Activated naive CD4-positive, alpha-beta T cell treated with anti-CD3 and anti-CD28 coated beads, Interleukin-2, amount 50 U/mL, for 24 hours (primary cell): ENCODE data around the gene POR.
A peak's percentile ranks its signal among the peaks of the same experiment; 100 is the strongest.
"Not testable (repeated sequence)": the region's sequence is repeated elsewhere in the genome, so short reads cannot be mapped to it uniquely, and the experiment has no call there.

Source experiments
- H3K27ac Mint-ChIP-seq: one replicate; pipeline ENCODE4 v1.8.0; 2021; ENCODE audit warnings: mild to moderate bottlenecking, mixed read lengths
- H3K27me3 Mint-ChIP-seq: one replicate; pipeline ENCODE4 v1.8.0; 2021; ENCODE audit warnings: mixed read lengths
- H3K36me3 Mint-ChIP-seq: one replicate; pipeline ENCODE4 v1.8.0; 2021; ENCODE audit warnings: mixed read lengths
- H3K4me1 Mint-ChIP-seq: one replicate; pipeline ENCODE4 v1.8.0; 2021; ENCODE audit warnings: mixed read lengths
- H3K4me3 Mint-ChIP-seq: one replicate; pipeline ENCODE4 v1.8.0; 2021; ENCODE audit warnings: mild to moderate bottlenecking, mixed read lengths
- H3K9me3 Mint-ChIP-seq: one replicate; pipeline ENCODE4 v1.8.0; 2021; ENCODE audit warnings: mixed read lengths

Gene POR

DNA sequence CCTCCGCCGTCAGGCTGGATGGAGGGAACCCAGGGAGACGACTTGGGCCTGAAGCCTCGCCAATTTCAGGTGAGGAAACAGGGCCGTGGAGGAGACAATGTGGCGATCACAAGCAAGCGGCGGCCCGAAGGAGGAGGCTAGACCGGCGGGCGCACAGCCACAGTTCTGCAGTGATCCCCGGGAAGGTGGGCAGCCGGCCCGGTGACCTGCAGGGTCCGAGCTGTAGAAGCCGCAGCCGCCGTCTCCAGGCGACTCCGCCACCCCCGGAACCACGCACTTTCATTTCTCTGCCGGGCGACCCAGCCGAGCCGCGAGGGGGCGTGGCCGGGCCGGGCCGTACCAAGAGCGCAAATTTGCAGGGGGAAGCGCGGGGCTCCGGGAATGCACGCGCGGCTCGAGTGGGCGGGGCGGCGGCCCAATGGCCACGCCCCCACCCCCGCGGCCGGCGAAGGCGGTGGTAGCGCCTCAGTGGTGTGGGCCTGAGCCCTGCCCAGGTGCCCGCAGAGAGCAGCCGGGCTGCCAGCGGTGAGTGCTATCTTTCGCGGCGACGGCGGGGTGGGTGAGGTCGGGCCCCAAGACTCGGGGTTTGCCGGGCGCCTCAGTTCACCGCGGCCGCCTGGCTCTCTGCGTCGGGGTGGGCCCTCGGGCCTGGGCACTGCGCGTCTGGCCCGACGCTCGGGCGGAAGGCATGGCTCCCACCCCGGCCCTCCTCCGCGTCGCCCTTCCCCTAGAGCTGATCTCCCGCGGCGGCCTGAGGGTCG, at the start of gene POR:
POR (plus strand) TSS at position 501 of the 761 bp plus-strand sequence. CDS start 38,847 bp downstream, outside the sequence.
- H3K4me1 Mint-ChIP-seq = peaks cover 39% of the 10 kb centered on the region
- H3K4me3 Mint-ChIP-seq = peak within 1 kb of the TSS; percentile 94
- peaks cover 2% of the 10 kb centered on the region for H3K36me3 Mint-ChIP-seq
- no peaks in the 10 kb centered on the region for H3K9me3 Mint-ChIP-seq
- H3K27ac Mint-ChIP-seq = peak within 1 kb of the TSS; percentile 81
- no peaks in the 10 kb centered on the region for H3K27me3 Mint-ChIP-seq

DNA sequence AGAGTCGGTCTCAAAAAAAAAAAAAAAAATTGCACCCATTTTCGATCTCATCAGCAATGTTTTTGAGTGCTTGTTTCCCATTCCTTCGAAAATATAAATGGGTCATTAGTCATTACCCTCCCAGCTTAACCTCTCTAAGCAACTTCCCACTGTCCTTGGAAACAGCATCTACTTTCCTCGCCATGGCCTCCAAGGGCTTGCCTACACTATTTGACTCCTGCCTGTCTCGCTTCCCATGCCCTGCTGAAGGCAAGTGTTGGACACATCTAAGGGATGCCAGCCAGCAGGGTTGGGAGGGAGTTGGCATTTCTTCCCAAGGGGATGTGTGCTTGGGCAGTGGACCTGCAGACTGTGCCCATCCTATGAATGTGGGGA, 48.9 kb upstream of the POR start:
- Mint-ChIP-seq H3K4me1 (peaks cover 16% of the 10 kb centered on the region), H3K9me3 (no peaks in the 10 kb centered on the region), H3K36me3 (no peaks in the 10 kb centered on the region), H3K4me3 (no peak overlapping the region), H3K27ac (peak overlapping the region; percentile 14), H3K27me3 (peaks cover 3% of the 10 kb centered on the region)

DNA sequence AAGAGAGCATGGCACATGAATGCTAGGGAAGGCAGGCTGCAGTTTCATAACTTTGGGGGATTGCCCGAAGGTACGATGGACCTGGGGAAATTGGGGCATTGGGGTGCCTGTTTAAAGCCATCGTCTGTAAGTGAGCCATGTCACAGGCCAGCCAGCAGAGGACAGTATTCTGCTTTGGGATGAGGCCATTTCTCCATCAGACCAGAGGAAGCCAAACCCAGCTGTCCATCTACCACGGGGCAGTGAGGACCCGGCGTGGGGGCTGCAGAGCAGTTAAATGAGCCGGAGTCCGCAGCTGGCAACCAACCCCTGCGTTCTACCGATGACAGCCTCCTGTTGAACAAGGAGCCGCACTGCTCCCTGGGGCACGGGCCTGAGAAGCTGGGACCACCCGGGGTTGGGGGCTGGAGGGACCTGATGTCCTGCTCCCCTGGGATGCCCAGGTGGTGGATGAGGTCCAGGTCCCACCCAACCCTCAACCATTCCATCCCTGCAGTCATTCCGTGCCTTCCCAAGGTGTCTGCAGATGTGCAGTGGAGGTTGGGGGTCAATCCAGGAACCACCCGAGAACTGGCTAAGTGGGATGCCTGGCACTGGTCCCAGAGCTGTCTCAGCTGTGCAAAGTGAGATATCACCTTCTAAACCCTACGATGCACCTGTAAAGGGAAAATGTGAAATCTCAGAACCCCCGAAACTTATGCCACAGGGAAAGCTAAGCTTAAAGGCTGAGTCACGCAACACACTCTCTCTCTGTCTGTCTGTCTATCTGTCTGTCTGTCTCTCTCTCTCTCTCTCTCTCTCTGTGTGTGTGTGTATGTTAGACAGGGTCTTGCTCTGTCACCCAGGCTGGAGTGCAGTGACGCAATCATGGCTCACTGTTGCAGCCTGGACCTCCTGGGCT, 48.2 kb upstream of the POR start:
- H3K4me3 Mint-ChIP-seq = no peak overlapping the region
- H3K27ac Mint-ChIP-seq = peak overlapping the region; percentile 14
- peaks cover 3% of the 10 kb centered on the region for H3K27me3 Mint-ChIP-seq
- no peaks in the 10 kb centered on the region for H3K36me3 Mint-ChIP-seq
- H3K9me3 Mint-ChIP-seq = no peaks in the 10 kb centered on the region
- peaks cover 16% of the 10 kb centered on the region for H3K4me1 Mint-ChIP-seq

DNA sequence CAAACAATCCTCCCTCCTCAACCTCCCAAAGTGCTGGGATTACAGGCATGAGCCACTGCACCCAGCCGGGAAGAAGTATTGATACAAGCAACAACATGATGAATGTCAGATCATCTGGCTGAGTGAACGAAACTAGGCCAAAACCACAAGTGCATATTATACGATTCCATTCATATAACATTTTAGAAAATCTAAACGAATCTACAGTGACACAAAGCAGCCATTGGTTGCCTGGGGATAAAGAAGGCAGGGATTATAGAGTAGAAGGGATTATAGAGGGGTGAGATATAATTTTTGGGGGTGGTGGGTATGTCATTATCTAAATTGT, 47.6 kb upstream of the POR start:
- H3K36me3 Mint-ChIP-seq = no peaks in the 10 kb centered on the region
- peaks cover 16% of the 10 kb centered on the region for H3K4me1 Mint-ChIP-seq
- H3K9me3 Mint-ChIP-seq = no peaks in the 10 kb centered on the region
- no peak overlapping the region for H3K4me3 Mint-ChIP-seq
- no peak overlapping the region for H3K27ac Mint-ChIP-seq
- peaks cover 3% of the 10 kb centered on the region for H3K27me3 Mint-ChIP-seq

DNA sequence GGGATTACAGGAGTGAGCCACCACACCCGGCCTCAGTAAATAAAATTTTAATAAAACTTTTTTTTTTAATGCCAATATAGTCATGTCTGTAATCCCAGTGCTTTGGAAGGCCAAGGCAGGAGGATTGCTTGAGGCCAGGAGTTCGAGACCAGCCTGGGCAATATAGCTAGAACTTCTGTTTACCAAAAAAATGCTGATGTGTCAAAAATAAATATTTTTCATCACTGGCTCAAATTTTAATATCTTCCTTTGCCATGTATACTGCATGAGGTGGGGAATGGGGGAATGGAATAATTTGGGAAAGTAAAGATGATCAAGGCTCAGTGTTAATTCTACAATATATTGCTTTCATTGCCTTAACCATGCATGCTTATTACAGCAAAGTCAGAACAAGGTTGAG, 46.8 kb upstream of the POR start:
- peaks cover 3% of the 10 kb centered on the region for H3K27me3 Mint-ChIP-seq
- H3K36me3 Mint-ChIP-seq = no peaks in the 10 kb centered on the region
- H3K4me1 Mint-ChIP-seq = peaks cover 16% of the 10 kb centered on the region

DNA sequence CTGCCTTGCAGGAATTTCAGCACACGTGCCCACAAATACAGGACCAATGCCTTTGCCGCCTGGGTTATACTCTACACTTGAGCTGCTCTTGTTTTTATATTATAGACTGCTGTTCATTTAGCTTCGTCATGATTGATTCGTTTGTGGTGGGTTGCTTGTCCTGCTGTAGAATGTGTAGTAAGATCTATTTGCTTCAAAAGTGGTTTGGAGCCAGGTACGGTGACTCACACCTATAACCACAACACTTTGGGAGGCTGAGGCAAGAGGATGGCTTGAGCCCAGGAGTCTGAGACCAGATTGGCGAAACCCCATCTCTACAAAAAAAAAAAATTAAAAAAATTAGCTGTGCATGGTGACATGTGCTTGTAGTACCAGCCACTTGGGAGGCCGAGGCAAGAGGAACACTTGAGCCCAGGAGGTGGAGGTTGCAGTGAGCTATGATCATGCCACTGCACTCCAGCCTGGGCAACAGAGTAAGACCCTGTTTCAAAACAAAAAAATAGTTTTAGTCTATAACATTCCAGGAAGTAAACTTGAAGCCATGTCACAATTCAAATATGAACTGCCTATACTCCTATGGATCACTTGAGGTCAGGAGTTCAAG, 45.1 kb upstream of the POR start:
- Mint-ChIP-seq H3K27ac (no peak overlapping the region), H3K4me3 (no peak overlapping the region)

More for the DNA sequence above, 46.8 kb upstream of the POR start:
- Mint-ChIP-seq H3K9me3 (no peaks in the 10 kb centered on the region), H3K27ac (no peak overlapping the region), H3K4me3 (no peak overlapping the region)

DNA sequence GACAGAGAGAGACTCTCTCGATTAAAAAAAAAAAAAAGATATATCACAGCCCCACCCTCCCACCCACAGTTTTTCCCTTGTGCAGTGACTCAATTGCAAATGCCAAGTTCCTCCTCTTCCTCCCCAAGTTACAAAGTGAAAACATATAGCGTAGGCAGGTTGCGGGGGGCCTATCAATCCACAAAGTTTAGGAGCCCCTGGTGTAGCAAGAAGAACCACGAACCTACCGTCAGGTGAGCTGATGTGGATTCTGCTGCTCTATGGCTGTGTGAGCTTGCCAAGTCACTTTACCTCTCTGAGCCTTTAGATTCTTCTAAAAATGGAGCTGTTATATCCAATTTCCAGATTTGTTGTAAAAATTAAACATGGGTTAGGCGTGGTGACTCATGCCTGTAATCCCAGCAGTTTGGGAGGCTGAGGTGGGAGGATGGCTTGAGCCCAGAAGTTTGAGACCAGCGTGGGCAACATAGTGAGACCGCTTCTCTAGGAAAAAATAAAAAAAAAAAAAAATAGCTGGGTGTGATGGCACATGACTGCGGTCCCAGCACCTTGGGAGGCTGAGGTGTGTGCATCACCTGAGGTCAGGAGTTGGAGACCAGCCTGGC, 44.3 kb upstream of the POR start:
- Mint-ChIP-seq H3K36me3 (no peaks in the 10 kb centered on the region), H3K27me3 (peaks cover 1% of the 10 kb centered on the region), H3K27ac (peak overlapping the region; percentile 46), H3K9me3 (no peaks in the 10 kb centered on the region), H3K4me1 (peaks cover 16% of the 10 kb centered on the region), H3K4me3 (peak overlapping the region; percentile 33)

More for the DNA sequence above, 45.1 kb upstream of the POR start:
- Mint-ChIP-seq H3K27me3 (peaks cover 2% of the 10 kb centered on the region), H3K4me1 (peaks cover 16% of the 10 kb centered on the region), H3K9me3 (no peaks in the 10 kb centered on the region), H3K36me3 (no peaks in the 10 kb centered on the region)

DNA sequence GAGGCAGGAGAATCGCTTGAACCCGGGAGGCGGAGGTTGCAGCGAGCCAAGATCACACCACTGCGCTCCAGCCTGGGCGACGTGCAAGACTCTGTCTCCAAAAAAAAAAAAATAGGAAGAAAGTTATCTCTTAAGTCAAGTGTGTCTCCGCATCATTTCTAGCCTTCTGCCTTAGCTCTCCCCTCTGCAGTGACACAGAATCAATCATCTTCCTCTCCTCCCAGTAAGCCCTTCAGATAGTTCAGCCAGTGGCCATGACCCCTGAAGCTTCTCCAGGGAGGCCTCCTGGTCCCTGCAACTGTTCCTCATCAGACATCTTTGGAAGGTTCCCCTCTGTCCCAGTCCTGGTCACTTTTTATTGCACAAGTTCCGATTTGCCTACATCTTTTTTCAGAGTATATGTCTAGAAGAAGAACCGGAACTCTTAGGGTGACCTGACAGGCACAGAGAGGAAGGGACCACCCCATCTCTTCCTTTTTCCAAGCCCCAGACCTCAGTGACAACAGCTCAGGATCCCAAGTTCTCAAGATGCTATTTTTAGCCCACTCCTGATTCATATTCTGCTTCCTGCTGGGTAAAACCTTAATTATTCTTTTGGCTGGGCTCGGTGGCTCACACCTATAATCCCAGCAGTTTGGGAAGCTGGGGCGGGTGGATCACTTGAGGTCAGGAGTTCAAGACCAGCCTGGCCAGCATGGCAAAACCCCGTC, 42.7 kb upstream of the POR start:
- H3K9me3 Mint-ChIP-seq = no peaks in the 10 kb centered on the region
- H3K36me3 Mint-ChIP-seq = no peaks in the 10 kb centered on the region
- peak overlapping the region; percentile 31 for H3K4me3 Mint-ChIP-seq
- H3K27me3 Mint-ChIP-seq = no peaks in the 10 kb centered on the region
- peaks cover 11% of the 10 kb centered on the region for H3K4me1 Mint-ChIP-seq
- H3K27ac Mint-ChIP-seq = peak overlapping the region; percentile 56

DNA sequence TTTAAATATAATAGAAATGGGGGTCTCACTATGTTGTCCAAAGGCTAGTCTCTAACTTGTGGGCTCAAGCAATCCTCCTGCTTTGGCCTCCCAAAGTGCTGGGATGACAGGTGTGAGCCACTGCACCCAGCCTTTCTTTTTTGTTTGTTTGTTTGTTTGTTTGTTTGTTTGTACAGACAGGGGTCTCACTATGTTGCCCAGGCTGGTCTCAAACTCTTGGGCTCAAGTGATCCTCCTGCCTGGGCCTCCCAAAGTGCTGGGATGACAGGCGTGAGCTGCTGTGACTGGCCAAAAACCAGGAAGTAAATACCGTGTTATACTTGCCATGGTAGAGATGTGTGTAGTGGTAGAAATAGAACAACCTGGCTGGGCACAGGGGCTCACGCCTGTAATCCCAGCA, 40.8 kb upstream of the POR start:
- peaks cover 19% of the 10 kb centered on the region for H3K4me1 Mint-ChIP-seq
- not testable (repeated sequence) for H3K4me3 Mint-ChIP-seq, H3K36me3 Mint-ChIP-seq, H3K27ac Mint-ChIP-seq, H3K9me3 Mint-ChIP-seq, H3K27me3 Mint-ChIP-seq

DNA sequence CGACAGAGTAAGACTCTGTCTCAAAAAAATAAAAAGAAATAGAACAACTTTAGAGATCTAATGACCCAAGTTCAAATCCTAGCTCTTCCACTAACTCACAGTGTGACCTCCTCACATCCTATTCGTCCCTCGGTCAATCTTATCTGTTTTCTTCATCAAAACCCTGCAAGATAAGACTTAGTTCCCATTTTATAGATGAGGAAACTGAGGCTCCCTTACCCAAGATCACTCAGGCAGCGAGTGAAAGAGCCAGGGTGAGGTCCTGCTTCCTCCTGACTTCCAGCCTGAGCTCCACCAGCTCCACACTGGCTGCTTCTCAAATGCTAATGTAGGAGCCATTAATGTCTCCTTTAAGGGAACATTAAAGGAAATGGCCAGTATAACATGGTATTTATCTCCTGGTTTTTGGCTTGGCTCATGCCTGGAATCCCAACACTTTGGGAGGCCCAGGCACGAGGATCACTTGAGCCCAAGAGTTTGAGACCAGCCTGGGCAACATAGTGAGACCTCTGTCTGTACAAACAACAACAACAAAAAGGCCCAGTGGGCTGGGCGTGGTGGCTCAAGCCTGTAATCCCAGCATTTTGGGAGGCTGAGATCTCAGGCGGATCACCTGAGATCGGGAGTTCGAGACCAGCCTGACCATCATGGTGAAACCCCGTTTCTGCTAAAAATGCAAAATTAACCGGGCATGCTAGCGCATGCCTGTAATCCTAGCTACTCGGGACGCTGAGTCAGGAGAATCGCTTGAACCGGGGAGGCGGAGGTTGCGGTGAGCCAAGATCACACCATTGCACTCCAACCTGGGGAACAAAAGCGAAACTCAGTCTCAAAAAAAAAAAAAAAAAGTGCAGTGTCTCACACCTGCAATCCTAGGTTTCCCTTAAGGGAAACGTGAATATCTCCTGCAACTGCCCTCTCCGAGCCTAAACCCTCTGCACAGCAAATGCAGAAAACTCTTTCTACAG, 39.6 kb upstream of the POR start:
- H3K9me3 Mint-ChIP-seq = no peaks in the 10 kb centered on the region
- no peaks in the 10 kb centered on the region for H3K27me3 Mint-ChIP-seq
- peaks cover 23% of the 10 kb centered on the region for H3K4me1 Mint-ChIP-seq
- no peak overlapping the region for H3K27ac Mint-ChIP-seq
- H3K36me3 Mint-ChIP-seq = no peaks in the 10 kb centered on the region
- no peak overlapping the region for H3K4me3 Mint-ChIP-seq

DNA sequence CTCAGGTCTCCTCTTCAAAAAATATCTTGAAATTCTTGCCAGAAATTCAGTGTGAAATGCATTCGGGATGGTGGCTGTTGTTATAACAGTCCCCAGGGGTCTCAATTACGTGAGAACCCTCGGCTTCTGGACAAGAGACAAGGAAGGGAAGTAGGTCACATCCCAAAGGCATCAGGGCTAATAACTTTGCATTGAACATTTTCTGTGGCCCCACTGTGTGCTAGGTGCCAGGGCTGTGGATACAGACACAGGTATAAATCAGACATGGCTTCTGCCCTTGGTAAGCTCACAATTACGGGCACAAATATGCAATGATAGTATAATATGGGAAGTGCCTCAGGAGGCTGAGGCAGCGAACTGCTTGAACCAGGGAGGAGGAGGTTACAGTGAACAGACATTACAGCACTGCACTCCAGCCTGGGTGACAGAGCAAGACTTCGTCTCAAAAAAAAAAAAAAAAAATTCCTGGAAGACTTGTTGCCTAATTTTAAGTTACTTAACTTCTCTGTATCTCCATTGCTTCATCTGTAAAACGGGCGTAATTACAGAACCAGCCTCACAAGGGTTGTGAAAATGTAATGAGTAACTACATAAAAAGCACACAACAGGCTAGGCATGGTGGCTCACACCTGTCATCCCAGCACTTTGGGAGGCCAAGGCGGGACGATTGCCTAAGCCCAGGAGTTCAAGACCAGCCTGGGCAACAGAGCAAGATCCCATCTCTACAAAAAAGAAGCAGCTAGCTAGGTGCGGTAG, 38.7 kb upstream of the POR start:
- no peak overlapping the region for H3K27ac Mint-ChIP-seq
- no peaks in the 10 kb centered on the region for H3K36me3 Mint-ChIP-seq
- H3K4me3 Mint-ChIP-seq = no peak overlapping the region
- H3K9me3 Mint-ChIP-seq = no peaks in the 10 kb centered on the region
- peaks cover 21% of the 10 kb centered on the region for H3K4me1 Mint-ChIP-seq
- no peaks in the 10 kb centered on the region for H3K27me3 Mint-ChIP-seq

DNA sequence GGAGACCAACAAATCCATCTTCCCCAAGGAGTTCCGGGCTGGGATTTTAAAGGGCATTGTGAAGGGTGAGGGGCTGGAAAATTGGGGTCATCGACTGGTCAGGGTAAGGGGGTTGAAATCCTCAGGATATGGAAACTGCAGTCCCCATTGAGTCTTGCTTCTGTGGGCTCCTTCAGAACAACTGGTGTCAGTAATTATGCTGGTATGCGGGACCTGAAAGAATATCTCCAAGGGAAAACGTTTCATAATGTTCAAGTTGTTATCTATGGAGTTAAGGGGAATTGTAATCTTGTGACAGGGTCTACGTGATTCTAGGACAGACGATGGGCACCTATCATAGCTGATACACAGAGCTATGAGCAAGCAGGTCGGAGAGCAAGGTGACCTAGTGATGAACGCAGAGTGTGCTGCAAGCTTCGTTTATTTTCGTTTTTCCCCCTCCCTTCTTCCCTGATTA, 36.6 kb upstream of the POR start:
- peak overlapping the region; percentile 90 for H3K27ac Mint-ChIP-seq
- no peaks in the 10 kb centered on the region for H3K9me3 Mint-ChIP-seq
- H3K36me3 Mint-ChIP-seq = peaks cover 9% of the 10 kb centered on the region
- peak overlapping the region; percentile 97 for H3K4me3 Mint-ChIP-seq
- H3K27me3 Mint-ChIP-seq = no peaks in the 10 kb centered on the region
- peaks cover 34% of the 10 kb centered on the region for H3K4me1 Mint-ChIP-seq

DNA sequence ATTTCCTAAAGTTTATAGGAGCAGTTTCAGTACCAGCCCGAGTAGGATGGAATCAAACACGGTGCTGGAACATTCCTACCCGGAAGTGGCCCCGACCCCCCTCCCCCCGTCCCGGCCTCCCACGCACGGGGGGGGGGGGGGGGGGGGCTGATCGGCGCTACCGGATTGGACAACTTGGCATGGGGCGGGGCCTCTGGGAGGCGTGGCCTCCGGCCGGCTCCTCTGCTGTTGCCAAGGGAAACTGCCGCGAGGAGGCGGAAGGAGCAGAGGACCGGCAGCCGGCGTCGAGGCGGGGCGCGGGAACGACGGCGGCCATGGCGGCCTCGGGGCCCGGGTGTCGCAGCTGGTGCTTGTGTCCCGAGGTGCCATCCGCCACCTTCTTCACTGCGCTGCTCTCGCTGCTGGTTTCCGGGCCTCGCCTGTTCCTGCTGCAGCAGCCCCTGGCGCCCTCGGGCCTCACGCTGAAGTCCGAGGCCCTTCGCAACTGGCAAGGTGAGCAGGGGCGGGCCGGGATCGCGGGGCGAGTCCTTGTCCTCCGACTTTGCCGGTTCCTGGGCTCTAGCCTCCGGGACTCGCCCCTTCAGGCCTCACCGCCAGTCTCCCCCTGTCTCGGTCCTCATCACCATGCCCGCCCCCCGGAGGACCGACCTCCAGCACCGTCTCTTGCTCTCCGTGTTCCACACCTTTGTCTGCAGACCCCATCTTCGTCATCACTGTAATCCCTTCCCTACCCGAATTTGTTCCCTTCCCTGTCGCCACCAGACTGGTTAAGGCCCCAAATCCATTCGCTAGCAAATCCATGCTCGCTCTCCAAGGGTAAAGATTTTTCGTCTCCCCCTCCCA, 36.0 kb upstream of the POR start, which contains the start of gene RHBDD2:
RHBDD2 (plus strand) TSS at position 266 of the 843 bp plus-strand sequence; CDS start at position 315, 49 bp downstream.
- Mint-ChIP-seq H3K9me3 (no peaks in the 10 kb centered on the region), H3K4me1 (peaks cover 34% of the 10 kb centered on the region)

More for the DNA sequence above, 36.0 kb upstream of the POR start, which contains the start of gene RHBDD2:
- peak within 1 kb of the TSS; percentile 97 for H3K4me3 Mint-ChIP-seq
- H3K27ac Mint-ChIP-seq = peak within 1 kb of the TSS; percentile 98
- H3K36me3 Mint-ChIP-seq = peaks cover 9% of the 10 kb centered on the region
- H3K27me3 Mint-ChIP-seq = no peaks in the 10 kb centered on the region
